Measurements from ENCODE around the gene FNBP1L.

The FNBP1L gene

DNA sequence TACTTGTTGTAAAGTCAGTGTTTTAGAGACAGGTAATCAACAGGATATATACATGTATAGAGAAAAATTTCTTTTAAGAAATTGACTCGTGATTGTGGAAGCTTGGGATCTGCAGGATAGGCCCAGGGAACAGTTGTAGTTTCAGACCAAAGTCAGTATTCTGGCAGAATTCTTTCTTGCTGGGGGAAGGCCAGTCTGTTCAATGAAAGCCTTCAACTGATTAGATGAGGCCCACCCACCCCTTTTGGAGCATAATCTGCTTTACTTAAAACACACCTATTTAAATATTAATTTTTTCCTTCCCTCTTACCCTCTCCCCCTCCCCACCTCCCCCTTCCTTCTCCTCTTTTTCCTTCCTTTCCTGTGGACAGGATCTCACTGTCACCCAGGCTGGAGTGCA is 48.0 kb downstream of the FNBP1L start:
- no peak for DNase-seq

- no peak for DNase-seq
These were observed 48.6 kb downstream of the FNBP1L start for GRCh38 chr1:93496520-93496919.

DNA sequence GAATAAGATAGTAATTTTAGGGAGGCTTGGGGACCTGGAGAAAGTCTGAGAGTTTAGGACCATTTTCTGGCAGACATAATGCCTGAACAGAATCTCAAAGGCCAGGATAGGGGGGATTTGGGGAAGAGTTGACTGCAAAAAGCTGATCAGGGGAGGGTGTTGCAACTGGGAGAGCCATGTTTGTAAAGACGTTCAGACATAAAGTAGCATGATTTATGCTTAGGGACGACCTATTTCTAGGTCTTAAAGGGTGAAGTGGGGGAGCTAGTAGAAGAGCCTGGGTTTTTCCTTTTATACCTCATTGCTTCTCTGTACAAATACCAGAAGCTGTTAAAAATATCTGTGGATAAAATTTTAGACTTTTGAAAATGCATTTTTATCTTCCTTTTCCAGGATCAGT is 51.2 kb downstream of the FNBP1L start:
- DNase-seq, result no peak

GRCh38 chr1:93499533-93499932 is 51.6 kb downstream of the FNBP1L start:
- no peak for DNase-seq

- DNase-seq, result no peak
These were observed 52.4 kb downstream of the FNBP1L start for GRCh38 chr1:93500275-93500674.

GRCh38 chr1:93501399-93501798 is 53.5 kb downstream of the FNBP1L start:
- DNase-seq, result no peak

GRCh38 chr1:93501829-93502369 is 54.0 kb downstream of the FNBP1L start:
- no peak for DNase-seq

GRCh38 chr1:93502571-93502970 is 54.7 kb downstream of the FNBP1L start:
- no peak for DNase-seq

DNA sequence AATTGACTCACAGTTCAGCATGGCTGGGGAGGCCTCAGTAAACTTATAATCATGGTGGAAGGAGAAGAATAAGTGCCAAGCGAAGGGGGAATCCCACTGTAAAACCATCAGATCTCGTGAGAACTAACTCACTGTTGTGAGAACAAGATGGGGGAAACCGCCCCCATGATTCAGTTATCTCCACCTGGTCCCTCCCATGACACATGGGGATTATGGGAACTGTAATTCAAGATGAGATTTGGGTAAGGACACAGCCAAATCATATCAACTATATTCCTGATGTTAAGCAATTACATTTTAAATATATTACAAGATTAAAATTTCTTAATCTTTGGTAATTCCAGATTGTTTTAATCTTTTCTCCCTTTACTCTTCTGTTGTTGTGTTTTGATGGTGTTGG is 55.2 kb downstream of the FNBP1L start:
- DNase-seq, result no peak

GRCh38 chr1:93503816-93504215 is 55.9 kb downstream of the FNBP1L start:
- no peak for DNase-seq

- no peak for DNase-seq
These were observed 56.5 kb downstream of the FNBP1L start for GRCh38 chr1:93504247-93505033.

DNA sequence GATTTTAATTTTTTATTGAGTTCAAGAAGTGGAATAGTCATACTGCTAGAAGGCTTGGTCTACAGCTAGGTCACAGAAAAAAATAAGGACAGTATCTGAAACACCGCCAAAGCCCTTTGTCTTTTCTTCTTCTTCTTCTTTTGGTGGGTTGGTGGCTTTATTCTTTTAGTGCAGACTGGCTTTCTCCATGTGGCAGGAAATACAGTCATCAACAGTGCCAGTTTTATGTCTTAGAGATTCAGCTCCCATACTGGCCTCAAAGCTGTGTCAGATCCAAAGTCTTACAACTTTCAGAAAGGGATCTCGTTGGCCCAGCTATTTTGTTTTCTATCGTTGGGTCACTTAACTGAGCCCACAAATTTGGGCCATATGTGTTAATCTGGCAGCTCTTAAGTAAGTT is 58.2 kb downstream of the FNBP1L start:
- no peak for DNase-seq

- DNase-seq, result no peak
These were observed 68.2 kb downstream of the FNBP1L start for GRCh38 chr1:93516164-93516563.

GRCh38 chr1:93518516-93518915 is 70.6 kb downstream of the FNBP1L start:
- DNase-seq, result no peak

DNA sequence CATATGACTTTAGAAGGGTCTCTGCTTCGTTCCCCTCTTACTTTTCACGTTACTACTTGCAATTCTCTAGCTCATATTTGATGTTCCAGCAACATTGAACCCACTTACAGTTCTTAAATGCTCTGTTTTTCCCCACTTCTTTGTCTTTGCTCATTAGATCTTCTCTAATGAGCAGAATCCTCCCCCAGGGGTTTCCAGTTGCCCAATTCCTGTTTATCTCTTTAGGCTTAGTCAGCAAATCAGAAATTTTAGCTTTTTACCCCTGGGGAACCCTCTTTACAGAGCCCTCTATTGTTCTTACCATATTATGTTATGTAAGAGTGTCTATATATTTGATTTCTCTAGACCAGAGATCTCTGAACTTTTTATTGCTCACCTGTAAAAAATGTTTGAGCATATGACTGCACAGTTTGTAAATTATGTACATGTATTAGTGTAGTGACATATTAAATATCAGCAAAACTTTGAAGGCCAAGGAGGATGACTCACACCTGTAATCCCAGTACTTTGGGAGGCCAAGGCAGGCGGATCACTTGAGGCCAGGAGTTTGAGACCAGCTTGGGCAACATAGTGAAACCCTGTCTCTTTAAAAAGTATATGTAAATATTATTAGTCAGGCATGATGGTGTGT is 71.4 kb downstream of the FNBP1L start:
- DNase-seq, result no peak

- DNase-seq, result no peak
These were observed 73.7 kb downstream of the FNBP1L start for GRCh38 chr1:93521618-93522017.

DNA sequence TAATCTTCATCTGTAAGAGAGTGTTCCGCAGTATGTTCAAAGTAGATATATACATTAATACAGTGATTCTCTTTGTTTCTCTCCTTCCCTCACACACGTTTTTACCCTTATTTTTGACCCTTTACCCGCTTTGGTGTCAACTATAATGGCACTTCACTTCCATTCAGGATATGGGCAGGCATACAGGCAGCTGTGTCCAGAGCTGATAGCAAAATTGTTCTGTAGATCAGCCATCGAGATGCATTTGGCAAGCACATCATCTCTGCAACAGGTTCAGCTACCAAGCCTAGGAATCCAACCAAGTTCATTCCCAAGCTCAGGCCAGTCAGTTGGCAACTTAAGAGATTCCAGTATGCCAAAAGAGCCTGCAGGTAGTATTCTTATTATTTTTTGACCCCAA is 74.8 kb downstream of the FNBP1L start:
- DNase-seq, result no peak

- no peak for DNase-seq
These were observed 77.5 kb downstream of the FNBP1L start for GRCh38 chr1:93525431-93525830.

GRCh38 chr1:93526431-93526830 is 78.5 kb downstream of the FNBP1L start:
- no peak for DNase-seq

GRCh38 chr1:93528412-93528811 is 80.5 kb downstream of the FNBP1L start:
- no peak for DNase-seq

- no peak for DNase-seq
These were observed 83.3 kb downstream of the FNBP1L start for GRCh38 chr1:93531193-93531592.

DNA sequence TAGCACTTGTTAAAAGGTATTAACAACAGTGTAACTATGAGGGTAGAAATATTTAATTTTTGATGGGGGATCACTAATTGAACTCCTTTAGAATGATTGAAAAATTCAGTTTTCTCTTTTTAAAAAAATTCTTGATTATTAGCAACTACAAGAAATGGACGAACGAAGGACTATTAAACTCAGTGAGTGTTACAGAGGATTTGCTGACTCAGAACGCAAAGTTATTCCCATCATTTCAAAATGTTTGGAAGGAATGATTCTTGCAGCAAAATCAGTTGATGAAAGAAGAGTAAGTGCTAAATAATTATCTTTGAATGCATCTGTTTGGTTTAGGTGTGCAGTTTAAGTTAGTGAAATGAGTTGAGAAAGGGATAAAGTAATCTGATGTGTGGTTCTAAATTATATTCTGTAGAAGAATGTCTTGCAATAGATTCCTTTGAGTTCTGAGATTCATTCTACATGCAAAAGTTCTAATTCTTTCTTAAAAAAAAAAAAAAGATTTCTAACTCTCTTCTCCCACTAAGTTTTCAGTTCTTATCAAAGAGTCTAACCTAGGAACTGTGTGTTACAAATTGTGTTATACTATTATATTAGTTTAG is 85.0 kb downstream of the FNBP1L start:
- no peak for DNase-seq

GRCh38 chr1:93533677-93534076 is 85.8 kb downstream of the FNBP1L start:
- DNase-seq, result no peak

- DNase-seq, result no peak
These were observed 89.5 kb downstream of the FNBP1L start for GRCh38 chr1:93537396-93537795.
